Gastroesophageal sphincter (tissue), 3 donors: Measurements from ENCODE around the gene GRIN1.

ENCODE experiments used
- CTCF ChIP-seq, 4 experiments: fragments of 200-600 bp in 2 of 4; fragments of 450-650 bp in 2 of 4; sonication (generic) in 1 of 4; IDR thresholded peaks; one replicate each; pipeline ENCODE4 v1.5.1; 2017 to 2019; ENCODE audit warnings: antibody characterized with exemption in 4 of 4, mild to moderate bottlenecking in 2 of 4, moderate library complexity in 2 of 4
- EP300 ChIP-seq: sonication (generic); formaldehyde crosslinking; IDR thresholded peaks from one replicate; pipeline ENCODE4 v1.6.1; 2017; ENCODE audit warnings: antibody characterized with exemption, mild to moderate bottlenecking
- POLR2A ChIP-seq, 2 donors: fragments of 450-650 bp; IDR thresholded peaks; one replicate each; pipeline ENCODE4 v1.6.1; 2017; ENCODE audit warnings: antibody characterized with exemption in 2 of 2, mild to moderate bottlenecking in 2 of 2, moderate library complexity in 1 of 2
- POLR2AphosphoS5 ChIP-seq: sonication (generic); formaldehyde crosslinking; IDR thresholded peaks from one replicate; pipeline ENCODE4 v1.6.1; 2017; ENCODE audit warnings: antibody characterized with exemption

DNA sequence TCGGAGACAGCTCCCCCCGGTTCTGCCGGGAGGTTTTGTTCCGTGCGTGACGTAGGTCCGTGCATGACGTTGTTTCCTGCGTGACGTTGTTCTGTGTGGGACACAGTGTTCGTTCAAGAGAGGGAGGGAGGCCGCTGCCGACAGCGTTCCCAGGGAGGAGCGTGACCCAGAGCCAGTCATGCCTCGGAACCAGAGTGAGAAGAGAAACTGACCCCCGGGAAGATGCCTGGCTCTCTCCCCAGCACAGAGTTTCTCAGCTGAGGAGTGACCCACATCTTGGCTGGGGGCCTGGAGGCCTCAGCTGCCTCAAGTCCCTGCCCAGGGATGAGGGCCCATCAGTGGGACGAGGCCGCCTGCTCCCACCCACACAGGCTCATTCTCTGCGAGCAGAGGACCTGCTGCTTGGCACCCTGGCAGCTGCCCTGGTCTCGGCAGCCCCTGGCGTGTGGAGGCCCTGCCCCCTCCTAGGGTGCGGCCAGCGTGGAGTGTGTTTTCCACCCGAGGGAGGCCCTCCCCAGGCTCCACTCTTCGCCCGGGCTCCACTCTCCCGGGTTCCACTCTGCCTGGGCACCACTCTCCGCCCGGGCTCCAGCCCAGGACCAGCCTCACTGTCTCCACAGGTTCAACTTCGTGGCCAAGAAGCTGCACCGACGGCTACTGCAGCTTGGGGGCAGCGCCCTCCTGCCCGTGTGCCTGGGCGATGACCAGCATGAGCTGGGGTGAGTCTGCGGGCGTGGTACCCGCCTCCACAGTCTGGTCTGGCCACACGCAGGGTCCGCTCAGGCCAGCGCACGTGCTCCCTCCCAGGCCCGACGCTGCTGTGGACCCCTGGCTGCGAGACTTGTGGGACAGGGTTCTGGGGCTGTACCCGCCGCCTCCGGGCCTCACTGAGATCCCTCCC lies 74.5 kb downstream of the GRIN1 start:
- TF ChIP-seq EP300 (no peak), CTCF (IDR thresholded peaks at IDR 0.05) (no peak), POLR2A (IDR thresholded peaks at IDR 0.05) (no peak), POLR2AphosphoS5 (no peak)
